ENCODE measurements around the gene NEDD4. TPM values are rescaled to one million over a fixed set of nuclear protein-coding genes. Genes with fewer than 3 reads are reported as not detected.
"Not testable (repeated sequence)": the region's sequence is repeated elsewhere in the genome, so short reads cannot be mapped to it uniquely, and the experiment has no call there.

NEDD4 gene
- total RNA-seq, 4 donors from 2014 or later: 3.6 to 15.0 (median 14.4) TPM

- DNase-seq: no peak
- in situ Hi-C loops (cut with MboI; ENCODE audit: low pct_ligation_motif_present in 1 of 4, low pct_unique_long_range_greater_than_20kb in 1 of 4, low sequenced_read_pairs in 3 of 4) (no loop called here), intact Hi-C loops (cut with DNase I; ENCODE audit: low total_unique reads) (no loop called here)
- H3K9me3 ChIP-seq: no peaks in the 10 kb centered on the region
- WGBS, 2 donors (ENCODE audit: low coverage in 1 of 2): 46 to 72% methylated on average over 2 to 4 of the region's 4 CpGs
- no peaks in the 10 kb centered on the region for H3K4me1 ChIP-seq
- H3K27ac ChIP-seq: no peak overlapping the region
- TF ChIP-seq, protein P1, sequence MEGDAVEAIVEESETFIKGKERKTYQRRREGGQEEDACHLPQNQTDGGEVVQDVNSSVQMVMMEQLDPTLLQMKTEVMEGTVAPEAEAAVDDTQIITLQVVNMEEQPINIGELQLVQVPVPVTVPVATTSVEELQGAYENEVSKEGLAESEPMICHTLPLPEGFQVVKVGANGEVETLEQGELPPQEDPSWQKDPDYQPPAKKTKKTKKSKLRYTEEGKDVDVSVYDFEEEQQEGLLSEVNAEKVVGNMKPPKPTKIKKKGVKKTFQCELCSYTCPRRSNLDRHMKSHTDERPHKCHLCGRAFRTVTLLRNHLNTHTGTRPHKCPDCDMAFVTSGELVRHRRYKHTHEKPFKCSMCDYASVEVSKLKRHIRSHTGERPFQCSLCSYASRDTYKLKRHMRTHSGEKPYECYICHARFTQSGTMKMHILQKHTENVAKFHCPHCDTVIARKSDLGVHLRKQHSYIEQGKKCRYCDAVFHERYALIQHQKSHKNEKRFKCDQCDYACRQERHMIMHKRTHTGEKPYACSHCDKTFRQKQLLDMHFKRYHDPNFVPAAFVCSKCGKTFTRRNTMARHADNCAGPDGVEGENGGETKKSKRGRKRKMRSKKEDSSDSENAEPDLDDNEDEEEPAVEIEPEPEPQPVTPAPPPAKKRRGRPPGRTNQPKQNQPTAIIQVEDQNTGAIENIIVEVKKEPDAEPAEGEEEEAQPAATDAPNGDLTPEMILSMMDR (IDR thresholded peaks at IDR 0.05): no peak
- TF ChIP-seq POLR2A (IDR thresholded peaks at IDR 0.05): no peak
- no peak for TF ChIP-seq EP300 (IDR thresholded peaks at IDR 0.05; ENCODE audit: low read depth)
- H3K27me3 ChIP-seq: no peaks in the 10 kb centered on the region
- H3K36me3 ChIP-seq: no peaks in the 10 kb centered on the region
- H3K4me3 ChIP-seq: no peak overlapping the region
Observed at GRCh38 chr15:55873024-55873720, 120.2 kb downstream of the NEDD4 start.

GRCh38 chr15:55872471-55872870 lies 120.9 kb downstream of the NEDD4 start:
- TF ChIP-seq, protein P1 (IDR thresholded peaks at IDR 0.05): no peak
- no peak for TF ChIP-seq POLR2A (IDR thresholded peaks at IDR 0.05)
- no peak for TF ChIP-seq EP300 (IDR thresholded peaks at IDR 0.05; ENCODE audit: low read depth)
- in situ Hi-C loops (cut with MboI; ENCODE audit: low pct_ligation_motif_present in 1 of 4, low pct_unique_long_range_greater_than_20kb in 1 of 4, low sequenced_read_pairs in 3 of 4) (no loop called here), intact Hi-C loops (cut with DNase I; ENCODE audit: low total_unique reads) (no loop called here)
- Histone ChIP-seq H3K9me3 (no peaks in the 10 kb centered on the region), H3K27ac (no peak overlapping the region), H3K4me1 (no peaks in the 10 kb centered on the region), H3K27me3 (no peaks in the 10 kb centered on the region), H3K36me3 (no peaks in the 10 kb centered on the region), H3K4me3 (no peak overlapping the region)
- 63 to 75% methylated on average over 2 of the region's 2 CpGs for WGBS, 2 donors (ENCODE audit: low coverage in 1 of 2)
- DNase-seq: no peak

GRCh38 chr15:55869660-55870059 lies 123.8 kb downstream of the NEDD4 start:
- Histone ChIP-seq H3K9me3 (no peaks in the 10 kb centered on the region), H3K36me3 (no peaks in the 10 kb centered on the region), H3K27me3 (no peaks in the 10 kb centered on the region), H3K27ac (no peak overlapping the region), H3K4me1 (no peaks in the 10 kb centered on the region), H3K4me3 (no peak overlapping the region)
- WGBS, 2 donors (ENCODE audit: low coverage in 1 of 2): 94 to 95% methylated on average over 2 of the region's 2 CpGs
- DNase-seq: no peak
- in situ Hi-C loops (cut with MboI; ENCODE audit: low pct_ligation_motif_present in 1 of 4, low pct_unique_long_range_greater_than_20kb in 1 of 4, low sequenced_read_pairs in 3 of 4) (no loop called here), intact Hi-C loops (cut with DNase I; ENCODE audit: low total_unique reads) (no loop called here)
- TF ChIP-seq, protein P1 (IDR thresholded peaks at IDR 0.05): no peak
- TF ChIP-seq POLR2A (IDR thresholded peaks at IDR 0.05) (no peak), POLR2AphosphoS5 (IDR thresholded peaks at IDR 0.05) (no peak), EP300 (IDR thresholded peaks at IDR 0.05; ENCODE audit: low read depth) (no peak)

- H3K27ac ChIP-seq: no peak overlapping the region
- H3K36me3 ChIP-seq: no peaks in the 10 kb centered on the region
- 61 to 70% methylated on average over 3 of the region's 3 CpGs for WGBS, 2 donors (ENCODE audit: low coverage in 1 of 2)
- no peaks in the 10 kb centered on the region for H3K27me3 ChIP-seq
- intact Hi-C loops (cut with DNase I; ENCODE audit: low total_unique reads) (no loop called here), in situ Hi-C loops (cut with MboI; ENCODE audit: low pct_ligation_motif_present in 1 of 4, low pct_unique_long_range_greater_than_20kb in 1 of 4, low sequenced_read_pairs in 3 of 4) (no loop called here)
- TF ChIP-seq, protein P1 (IDR thresholded peaks at IDR 0.05): no peak
- no peak for TF ChIP-seq EP300 (IDR thresholded peaks at IDR 0.05; ENCODE audit: low read depth)
- DNase-seq: no peak
- H3K4me3 ChIP-seq: no peak overlapping the region
- H3K4me1 ChIP-seq: no peaks in the 10 kb centered on the region
- no peaks in the 10 kb centered on the region for H3K9me3 ChIP-seq
Observed at GRCh38 chr15:55868707-55869106, 124.7 kb downstream of the NEDD4 start.

- H3K36me3 ChIP-seq; intact Hi-C loops (cut with DNase I; ENCODE audit: low total_unique reads); H3K27ac ChIP-seq; in situ Hi-C loops (cut with MboI; ENCODE audit: low pct_ligation_motif_present in 1 of 4, low pct_unique_long_range_greater_than_20kb in 1 of 4, low sequenced_read_pairs in 3 of 4); DNase-seq; H3K4me1 ChIP-seq; H3K27me3 ChIP-seq; H3K9me3 ChIP-seq; H3K4me3 ChIP-seq: not testable (repeated sequence)
- WGBS, 2 donors (ENCODE audit: low coverage in 1 of 2): 93 to 100% methylated on average over 2 to 4 of the region's 4 CpGs
Observed at GRCh38 chr15:55868291-55868690, 125.1 kb downstream of the NEDD4 start.
